Aorta (tissue), 5 donors: ENCODE results near the gene CYSTM1. TPM values are rescaled to one million over a fixed set of nuclear protein-coding genes. Genes with fewer than 3 reads are reported as not detected.

Experiments
- ATAC-seq: fragments of 200-7000 bp; cut with Tn5 transposase; one replicate; pipeline ENCODE4 v1.9.1; 2022; ENCODE audit warnings: moderate library complexity; ENCODE audit not compliant: low FRiP score
- DNase-seq, 2 donors: peaks; one replicate each; pipeline ENCODE4 v3.0.0-alpha.2; 2020
- H3K27ac ChIP-seq, 2 donors: one replicate each; pipeline ENCODE4 v1.5.1; 2013; ENCODE audit warnings: low read length in 2 of 2, mild to moderate bottlenecking in 2 of 2, moderate library complexity in 2 of 2, control low read depth in 1 of 2, inconsistent platforms in 1 of 2, low read depth in 1 of 2
- H3K27me3 ChIP-seq, 2 donors: one replicate each; pipeline ENCODE4 v1.6.1; 2013; ENCODE audit warnings: control low read depth in 1 of 2, low read length in 1 of 2, mild to moderate bottlenecking in 1 of 2, moderate library complexity in 1 of 2; ENCODE audit not compliant: insufficient read depth in 2 of 2, control insufficient read depth in 1 of 2
- H3K36me3 ChIP-seq, 2 donors: one replicate each; pipeline ENCODE4 v1.6.1; 2013; ENCODE audit warnings: control low read depth in 1 of 2, low read length in 1 of 2, mild to moderate bottlenecking in 1 of 2; ENCODE audit not compliant: insufficient read depth in 2 of 2, control insufficient read depth in 1 of 2
- H3K4me1 ChIP-seq, 2 donors: one replicate each; pipeline ENCODE4 v1.6.1; 2013; ENCODE audit warnings: low read length in 2 of 2, control low read depth in 1 of 2, mild to moderate bottlenecking in 1 of 2, moderate library complexity in 1 of 2; ENCODE audit not compliant: insufficient read depth in 2 of 2, control insufficient read depth in 1 of 2
- H3K4me3 ChIP-seq, 2 donors: one replicate each; pipeline ENCODE4 v1.5.1; 2013; ENCODE audit warnings: low read length in 2 of 2, control low read depth in 1 of 2, mild to moderate bottlenecking in 1 of 2
- H3K9me3 ChIP-seq: one replicate; pipeline ENCODE4 v1.6.1; 2013; ENCODE audit warnings: mild to moderate bottlenecking, low read length; ENCODE audit not compliant: control insufficient read depth
- WGBS, 2 donors: extraction: QIAGEN DNeasy Blood & Tissue Kit; methylation state at CpG; one replicate each; pipeline ENCODE4 v1.1.7; 2013; 5-methylcytosine and 5-hydroxymethylcytosine counted together
- intact Hi-C, 2 donors: fragments of 100-400 bp; cut with DNase I; formaldehyde crosslinking; loops; one replicate each; pipeline versions ENCODE4 v1.14.2 to v1.15.0; 2022
- polyA plus RNA-seq, 2 donors: library from polyadenylated mRNA; stranded (reverse); fragments of 200-250 nt; gene quantifications; one replicate each; pipeline ENCODE4 v1.2.3, GENCODE V29; 2013
- total RNA-seq, 2 donors: library from RNA; stranded (reverse); fragmentation: NEBNext Ultra II Directional; extraction: Animal tissue kit (Norgen Biotek cat#: 25700); gene quantifications; one replicate each; pipeline ENCODE4 v1.2.1, GENCODE V29; 2021
- donor health status: healthy with polysubstance abuse.
- donor health status: Bipolar disorder and iron deficiency.
- donor health status: DM: no; HTN: no; CAD: no.
- donor health status: DM: no; HTN: no; CAD: no.
- donor health status: DM: yes; HTN: yes; CAD: no.

The CYSTM1 gene
- total and polyA plus RNA-seq, 4 donors: 44.7 to 179 (median 64.8) TPM

DNA sequence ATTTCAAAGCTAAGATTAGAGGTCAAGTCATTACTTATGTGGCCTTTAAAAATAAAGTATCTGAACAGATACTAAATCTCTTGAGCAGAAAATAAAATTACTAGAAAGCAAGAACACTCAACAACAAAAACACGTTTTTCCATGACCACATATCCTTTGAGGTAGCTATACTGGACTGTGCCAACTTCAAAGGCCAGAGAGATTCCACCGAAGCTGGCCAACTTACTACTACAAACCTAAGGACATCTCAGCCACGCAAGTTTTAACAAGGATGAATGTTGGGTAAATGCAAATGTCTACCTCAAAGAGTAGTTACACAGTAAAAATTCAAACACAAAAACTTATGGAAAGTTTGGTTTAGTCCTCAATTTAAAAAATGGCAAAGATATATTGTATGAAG is 109.0 kb downstream of the CYSTM1 start:
- Histone ChIP-seq H3K4me1 (no peaks in the 10 kb centered on the region), H3K4me3 (no peak overlapping the region), H3K27me3 (no peaks in the 10 kb centered on the region), H3K27ac (no peak overlapping the region), H3K9me3 (no peaks in the 10 kb centered on the region), H3K36me3 (peaks cover 0 to 2% of the 10 kb centered on the region in 2 donors)
- intact Hi-C loops: no loop called here
- no peak for DNase-seq
- ATAC-seq: no peak
- 88 to 95% methylated on average over 3 of the region's 3 CpGs for WGBS, 2 donors

DNA sequence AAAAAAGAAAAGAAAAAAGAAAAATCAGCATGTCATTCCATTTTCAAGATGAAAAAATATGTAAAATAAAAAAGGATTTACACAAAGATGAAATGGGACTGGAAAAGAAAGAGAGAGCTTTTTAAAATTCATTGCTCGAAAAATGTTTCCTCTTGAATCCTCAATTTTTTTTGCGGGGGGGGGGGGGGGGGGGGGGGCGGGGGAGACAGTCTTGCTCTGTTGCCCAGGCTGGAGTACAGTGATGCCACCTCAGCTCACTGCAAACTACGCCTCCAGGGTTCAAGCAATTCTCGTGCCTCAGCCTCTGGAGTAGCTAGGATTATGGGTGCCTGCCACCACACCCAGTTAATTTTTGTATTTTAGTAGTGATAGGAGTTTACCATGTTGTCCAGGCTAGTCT is 111.4 kb downstream of the CYSTM1 start:
- Histone ChIP-seq H3K4me1 (no peaks in the 10 kb centered on the region), H3K36me3 (peaks cover 0 to 2% of the 10 kb centered on the region in 2 donors), H3K4me3 (no peak overlapping the region), H3K27me3 (no peaks in the 10 kb centered on the region), H3K9me3 (no peaks in the 10 kb centered on the region), H3K27ac (no peak overlapping the region)
- intact Hi-C loops: no loop called here
- DNase-seq: no peak
- 87 to 93% methylated on average over 4 to 5 of the region's 5 CpGs for WGBS, 2 donors
- no peak for ATAC-seq

DNA sequence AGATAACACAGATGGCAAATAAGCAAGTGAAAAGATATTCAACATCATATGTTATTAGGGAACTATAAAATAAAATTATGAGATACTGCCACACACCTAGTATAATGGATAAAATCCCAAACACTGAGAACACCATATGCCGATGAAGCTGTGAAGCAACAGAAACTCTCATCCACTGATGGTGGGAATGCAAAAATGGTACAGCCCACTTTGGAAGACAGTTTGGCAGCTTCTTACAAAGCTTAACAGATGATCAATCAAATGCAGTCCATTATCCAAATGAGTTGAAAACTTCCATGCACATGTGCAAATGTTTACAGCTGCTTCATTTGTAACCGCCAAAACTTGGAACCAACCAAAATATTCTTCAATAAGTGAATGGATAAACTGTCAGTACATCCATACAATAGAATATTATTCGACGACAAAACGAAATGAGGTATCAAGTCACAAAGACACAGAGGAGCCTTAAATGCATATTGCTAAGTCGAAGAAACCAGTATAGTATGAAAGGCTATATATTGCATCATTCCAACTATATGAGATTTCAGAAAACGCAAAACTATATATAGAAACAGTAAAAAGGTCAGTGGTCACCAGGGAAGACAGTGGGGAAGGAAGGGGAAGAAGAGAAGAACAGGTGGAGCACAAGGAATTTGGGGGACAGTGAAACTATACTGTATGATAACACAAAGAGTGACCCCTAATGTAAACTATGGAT is 113.0 kb downstream of the CYSTM1 start:
- intact Hi-C loops: no loop called here
- Histone ChIP-seq H3K36me3 (peaks cover 0 to 2% of the 10 kb centered on the region in 2 donors), H3K27me3 (no peaks in the 10 kb centered on the region), H3K27ac (no peak overlapping the region), H3K4me3 (no peak overlapping the region), H3K4me1 (peaks cover 0 to 4% of the 10 kb centered on the region in 2 donors), H3K9me3 (no peaks in the 10 kb centered on the region)
- no peak for ATAC-seq
- 83% methylated on average over 7 of the region's 7 CpGs for WGBS, 2 donors
- DNase-seq: no peak

DNA sequence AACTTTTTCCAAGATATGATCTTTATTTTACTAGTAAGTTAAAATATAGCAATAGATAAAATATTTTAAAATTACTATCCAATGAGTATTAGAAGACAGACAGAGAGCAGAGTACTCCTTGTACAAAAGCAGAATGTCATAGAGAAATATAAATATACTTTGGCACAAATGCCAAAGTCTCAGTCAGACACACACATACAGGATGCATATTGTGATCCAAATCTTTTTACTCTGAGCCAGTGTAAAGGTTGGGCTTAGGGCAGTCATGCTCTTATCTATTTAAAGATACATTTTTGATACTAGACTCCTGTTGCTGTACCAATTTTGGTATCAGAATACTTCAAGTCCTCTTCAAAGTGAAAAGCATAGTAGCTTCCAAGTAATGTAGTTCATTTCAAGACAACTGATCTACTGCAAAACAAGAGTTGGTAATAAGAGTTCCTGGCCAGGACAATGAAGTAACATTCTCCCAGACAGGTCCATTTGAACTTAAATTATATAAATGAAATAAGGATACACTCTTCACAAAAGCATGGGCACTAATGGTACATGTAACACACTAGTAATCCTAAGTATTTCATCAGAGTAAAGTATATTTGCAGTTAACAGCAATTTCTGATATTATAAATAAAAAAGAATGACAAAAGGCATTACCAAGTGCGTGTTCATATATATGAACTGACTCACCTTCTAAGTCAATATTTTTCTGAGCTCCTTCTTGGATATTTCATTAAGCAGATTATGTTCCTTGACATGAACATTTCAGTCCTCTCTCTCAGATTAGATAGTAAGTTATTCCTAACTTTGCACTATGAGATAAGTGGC is 117.4 kb downstream of the CYSTM1 start:
- Histone ChIP-seq H3K4me1 (peaks cover 2 to 4% of the 10 kb centered on the region in 2 donors), H3K36me3 (peaks cover 0 to 2% of the 10 kb centered on the region in 2 donors), H3K27ac (no peak overlapping the region), H3K9me3 (no peaks in the 10 kb centered on the region), H3K4me3 (no peak overlapping the region), H3K27me3 (no peaks in the 10 kb centered on the region)
- DNase-seq (no peak), ATAC-seq (no peak)
- 21 to 28% methylated on average over 1 of the region's 1 CpG for WGBS, 2 donors
- intact Hi-C loops: no loop called here

Other genes starting within 250 kb of the CYSTM1 start
- 1 to 10 TPM in 1 of 2 donors, under 1 TPM in 1; 0.81 to 1.3 TPM for gene NRG2, start 131.9 kb upstream of the CYSTM1 start, total RNA-seq
- gene NRG2, start 131.9 kb upstream of the CYSTM1 start, polyA plus RNA-seq: 1 to 10 TPM in 1 of 2 donors, not detected in 1; 1.2 TPM
- gene PURA, start 61.1 kb upstream of the CYSTM1 start, total RNA-seq: 10 to 100 TPM; 46.2 to 50.0 TPM
- 10 to 100 TPM in 1 of 2 donors, 1 to 10 TPM in 1; 5.2 to 14.0 TPM for gene PURA, start 61.1 kb upstream of the CYSTM1 start, polyA plus RNA-seq
- gene IGIP, start 49.3 kb upstream of the CYSTM1 start, total RNA-seq: 10 to 100 TPM; 26.5 to 29.1 TPM
- gene IGIP, start 49.3 kb upstream of the CYSTM1 start, polyA plus RNA-seq: 10 to 100 TPM; 12.9 to 20.7 TPM
- 10 to 100 TPM; 31.8 to 43.6 TPM for gene PFDN1, start 127.9 kb downstream of the CYSTM1 start, total RNA-seq
- gene PFDN1, start 127.9 kb downstream of the CYSTM1 start, polyA plus RNA-seq: 10 to 100 TPM; 74.1 to 89.5 TPM
- 10 to 100 TPM; 14.5 to 30.2 TPM for gene HBEGF, start 171.4 kb downstream of the CYSTM1 start, total RNA-seq
- gene HBEGF, start 171.4 kb downstream of the CYSTM1 start, polyA plus RNA-seq: 1 to 10 TPM; 2.0 to 2.3 TPM
- not detected for gene SLC4A9, start 185.0 kb downstream of the CYSTM1 start, total RNA-seq
- gene SLC4A9, start 185.0 kb downstream of the CYSTM1 start, polyA plus RNA-seq: not detected
- 100 to 1,000 TPM; 112 to 138 TPM for gene ANKHD1, start 226.6 kb downstream of the CYSTM1 start, total RNA-seq
- gene ANKHD1, start 226.6 kb downstream of the CYSTM1 start, polyA plus RNA-seq: 10 to 100 TPM; 17.0 to 77.2 TPM